Testis (tissue), 2 donors: ENCODE measurements around the gene KLHL22.

Source experiments
- CTCF ChIP-seq, 3 experiments: fragments of 450-650 bp in 2 of 3; fragments of 200-600 bp in 1 of 3; sonication (generic) in 1 of 3; IDR thresholded peaks; one replicate each; pipeline ENCODE4 v1.5.1; 2016 to 2019; ENCODE audit warnings: antibody characterized with exemption in 3 of 3, mild to moderate bottlenecking in 2 of 3, moderate library complexity in 1 of 3
- POLR2A ChIP-seq: fragments of 450-650 bp; IDR thresholded peaks from one replicate; pipeline ENCODE4 v1.6.1; 2017; ENCODE audit warnings: antibody characterized with exemption, mild to moderate bottlenecking, moderate library complexity

DNA sequence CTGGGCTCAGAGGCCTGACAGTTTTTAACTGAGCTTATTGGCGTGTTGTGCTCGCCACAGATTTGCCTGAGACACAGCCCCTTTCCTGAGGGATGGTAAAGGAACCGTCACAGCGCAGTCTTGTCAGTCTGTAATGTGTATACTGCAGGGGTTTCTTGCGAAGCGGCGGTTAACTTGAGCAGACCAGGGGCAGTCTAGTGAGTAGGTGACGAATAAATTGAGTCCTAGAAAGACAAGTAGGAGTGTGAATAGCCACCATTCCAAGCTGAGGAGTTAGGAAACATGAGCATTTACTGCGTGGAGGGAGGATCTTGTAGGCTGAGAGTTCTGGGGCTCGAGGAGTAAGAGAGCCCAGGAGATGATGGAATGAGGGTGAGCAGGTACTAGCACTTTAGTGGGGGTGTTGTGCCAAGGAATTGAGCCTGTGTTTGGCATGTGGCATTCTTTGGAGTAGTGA lies 13.2 kb upstream of the KLHL22 start:
- no peak for TF ChIP-seq POLR2A
- no peak for TF ChIP-seq CTCF (IDR thresholded peaks at IDR 0.05)
